Caki2 (cell line): Measurements from ENCODE around the gene DPYSL5. TPM values are rescaled to one million over a fixed set of nuclear protein-coding genes. Genes with fewer than 3 reads are reported as not detected.

Experiments
- DNase-seq: peaks from one replicate; pipeline ENCODE4 v3.0.0-alpha.2; 2015; ENCODE audit warnings: low read depth
- in situ Hi-C: cut with HindIII; loops from 2 replicates; pipeline ENCODE4 v1.10.0; 2016; ENCODE audit warnings: low sequenced_read_pairs, low pct_unique_long_range_greater_than_20kb, mixed read lengths
- total RNA-seq: library from RNA; depleted of rRNA; stranded (reverse); fragments of >200 nt; shearing (Covaris generic); gene quantifications from 2 replicates; pipeline ENCODE4 v1.2.3, GENCODE V29; 2014; ENCODE audit warnings: low replicate concordance

Gene DPYSL5
- total RNA-seq, 1 experiment from 2014 or later = 4.7 TPM

GRCh38 chr2:26970928-26971627 is 123.1 kb downstream of the DPYSL5 start:
- peak; percentile 55 for DNase-seq
- in situ Hi-C loops = no loop called here

- no peak for DNase-seq
- in situ Hi-C loops = no loop called here
Measured at GRCh38 chr2:26971911-26972786, 124.2 kb downstream of the DPYSL5 start.

GRCh38 chr2:26974352-26974751 is 126.4 kb downstream of the DPYSL5 start:
- DNase-seq = no peak
- in situ Hi-C loops = no loop called here

- in situ Hi-C loops = no loop called here
- DNase-seq = no peak
Measured at GRCh38 chr2:26975102-26975501, 127.2 kb downstream of the DPYSL5 start.

- DNase-seq = no peak
- in situ Hi-C loops = no loop called here
Measured at GRCh38 chr2:26975656-26976055, 127.7 kb downstream of the DPYSL5 start.

- DNase-seq = no peak
- in situ Hi-C loops = no loop called here
Measured at GRCh38 chr2:26976237-26976636, 128.3 kb downstream of the DPYSL5 start.

- DNase-seq = no peak
- in situ Hi-C loops = no loop called here
Measured at GRCh38 chr2:26977012-26977411, 129.1 kb downstream of the DPYSL5 start.

GRCh38 chr2:26978061-26978596 is 130.2 kb downstream of the DPYSL5 start:
- DNase-seq = peak; percentile 82
- in situ Hi-C loops = no loop called here

- in situ Hi-C loops = no loop called here
- no peak for DNase-seq
Measured at GRCh38 chr2:26979741-26980140, 131.8 kb downstream of the DPYSL5 start.

GRCh38 chr2:26980971-26981370 is 133.0 kb downstream of the DPYSL5 start:
- in situ Hi-C loops = no loop called here
- no peak for DNase-seq

- peak; percentile 60 for DNase-seq
Measured at GRCh38 chr2:26982102-26982742, 134.3 kb downstream of the DPYSL5 start.

GRCh38 chr2:26983746-26984145 is 135.8 kb downstream of the DPYSL5 start:
- in situ Hi-C loops = no loop called here
- no peak for DNase-seq

More at GRCh38 chr2:26982102-26982742, 134.3 kb downstream of the DPYSL5 start:
- in situ Hi-C loops = no loop called here

- in situ Hi-C loops = no loop called here
- no peak for DNase-seq
Measured at GRCh38 chr2:26985807-26986206, 137.9 kb downstream of the DPYSL5 start.

GRCh38 chr2:26986576-26986975 is 138.6 kb downstream of the DPYSL5 start:
- DNase-seq = no peak

GRCh38 chr2:26988058-26988860 is 140.3 kb downstream of the DPYSL5 start:
- in situ Hi-C loops = no loop called here
- DNase-seq = peak; percentile 75

More at GRCh38 chr2:26986576-26986975, 138.6 kb downstream of the DPYSL5 start:
- in situ Hi-C loops = no loop called here

- peak; percentile 64 for DNase-seq
- in situ Hi-C loops = no loop called here
Measured at GRCh38 chr2:26989156-26989555, 141.2 kb downstream of the DPYSL5 start.

GRCh38 chr2:26991717-26992116 is 143.8 kb downstream of the DPYSL5 start:
- in situ Hi-C loops = no loop called here
- DNase-seq = no peak

- in situ Hi-C loops = no loop called here
- DNase-seq = no peak
Measured at GRCh38 chr2:26993768-26994167, 145.8 kb downstream of the DPYSL5 start.
